Adrenal gland (tissue), 5 donors: Measurements from ENCODE around the gene CDH15.

Source experiments
- CTCF ChIP-seq, 6 experiments: fragments of 450-650 bp in 4 of 6; fragments of 200-600 bp in 2 of 6; sonication (generic) in 1 of 6; IDR thresholded peaks; 1 replicate in 5 of 6; 2 replicates in 1 of 6; pipeline versions ENCODE4 v1.5.1 to v1.8.0; 2016 to 2021; ENCODE audit warnings: antibody characterized with exemption in 6 of 6, mild to moderate bottlenecking in 2 of 6, moderate library complexity in 1 of 6
- POLR2A ChIP-seq, 2 donors: fragments of 450-650 bp; IDR thresholded peaks; one replicate each; pipeline ENCODE4 v1.6.1; 2017; ENCODE audit warnings: antibody characterized with exemption in 2 of 2, mild to moderate bottlenecking in 2 of 2, moderate library complexity in 1 of 2
- donor health status: DM: no; HTN: no; CAD: no.

GRCh38 chr16:89138513-89138795 is 33.1 kb upstream of the CDH15 start:
- TF ChIP-seq CTCF (IDR thresholded peaks at IDR 0.05): no peak
- TF ChIP-seq POLR2A (IDR thresholded peaks at IDR 0.05): no peak
